Astrocyte (in vitro differentiated cells and primary cell): ENCODE results near the gene CACNA1D. TPM values are rescaled to one million over a fixed set of nuclear protein-coding genes. Genes with fewer than 3 reads are reported as not detected.

ENCODE experiments used
- DNase-seq: peaks from one replicate; pipeline ENCODE4 v3.0.0-alpha.2; 2010; ENCODE audit warnings: low read depth
- FAIRE-seq: peaks from 2 replicates; lab custom pipeline; 2011; peaks lifted over from hg19 to GRCh38; lab: Jason Lieb, UNC
- H2AFZ ChIP-seq: 2 replicates; pipeline ENCODE4 v1.6.0; 2012; ENCODE audit warnings: low read depth, low read length, inconsistent platforms
- H3K27ac ChIP-seq: 2 replicates; pipeline ENCODE4 v1.5.1; 2011; ENCODE audit warnings: low read depth, low read length, inconsistent platforms
- H3K27me3 ChIP-seq: 2 replicates; pipeline ENCODE4 v1.6.0; 2011; ENCODE audit warnings: low read length, inconsistent platforms; ENCODE audit not compliant: insufficient read depth
- H3K36me3 ChIP-seq: 2 replicates; pipeline ENCODE4 v1.5.1; 2011; ENCODE audit warnings: low read length, inconsistent platforms; ENCODE audit not compliant: insufficient read depth
- H3K4me1 ChIP-seq: 2 replicates; pipeline ENCODE4 v1.5.1; 2011; ENCODE audit warnings: low read length, inconsistent platforms; ENCODE audit not compliant: insufficient read depth
- H3K4me2 ChIP-seq: 2 replicates; pipeline ENCODE4 v1.6.0; 2012; ENCODE audit warnings: low read length, inconsistent platforms
- H3K4me3 ChIP-seq: 2 replicates; pipeline ENCODE4 v1.5.1; 2011; ENCODE audit warnings: low read depth, mild to moderate bottlenecking, low read length, inconsistent platforms; ENCODE audit not compliant: insufficient read depth
- H3K79me2 ChIP-seq: 2 replicates; pipeline ENCODE4 v1.6.0; 2012; ENCODE audit warnings: mild to moderate bottlenecking, low read length, inconsistent platforms; ENCODE audit not compliant: insufficient read depth
- H3K9ac ChIP-seq: 2 replicates; pipeline ENCODE4 v1.6.0; 2012; ENCODE audit warnings: mild to moderate bottlenecking, low read length, inconsistent platforms
- H3K9me3 ChIP-seq: 2 replicates; pipeline ENCODE4 v1.5.1; 2012; ENCODE audit warnings: low read depth, mild to moderate bottlenecking, low read length, inconsistent platforms; ENCODE audit not compliant: insufficient read depth
- H4K20me1 ChIP-seq: 2 replicates; pipeline ENCODE4 v1.6.0; 2012; ENCODE audit warnings: low read length, inconsistent platforms; ENCODE audit not compliant: insufficient read depth
- H3K27ac Mint-ChIP-seq: one replicate; pipeline ENCODE4 v1.8.0; 2021; ENCODE audit warnings: mild to moderate bottlenecking, mixed read lengths; ENCODE audit not compliant: unreplicated experiment
- H3K27me3 Mint-ChIP-seq: one replicate; pipeline ENCODE4 v1.8.0; 2021; ENCODE audit warnings: low read depth, mixed read lengths; ENCODE audit not compliant: unreplicated experiment
- H3K36me3 Mint-ChIP-seq: one replicate; pipeline ENCODE4 v1.8.0; 2021; ENCODE audit warnings: low read depth, mixed read lengths; ENCODE audit not compliant: unreplicated experiment
- H3K4me1 Mint-ChIP-seq: one replicate; pipeline ENCODE4 v1.8.0; 2021; ENCODE audit warnings: low read depth, mixed read lengths; ENCODE audit not compliant: unreplicated experiment
- H3K4me3 Mint-ChIP-seq: one replicate; pipeline ENCODE4 v1.8.0; 2021; ENCODE audit warnings: mild to moderate bottlenecking, moderate library complexity, mixed read lengths; ENCODE audit not compliant: unreplicated experiment
- H3K9me3 Mint-ChIP-seq: one replicate; pipeline ENCODE4 v1.8.0; 2021; ENCODE audit warnings: mild to moderate bottlenecking, mixed read lengths; ENCODE audit not compliant: unreplicated experiment
- EZH2 ChIP-seq: IDR thresholded peaks from 2 replicates; pipeline ENCODE4 v1.6.1; 2012; ENCODE audit warnings: mild to moderate bottlenecking, low read length, inconsistent platforms; ENCODE audit not compliant: insufficient read depth
- total RNA-seq: library from RNA; stranded (reverse); gene quantifications from 2 replicates; pipeline ENCODE4 v1.2.1, GENCODE V29; 2021
- TF ChIP-seq, protein P1 (sequence below): IDR thresholded peaks from 2 replicates; pipeline ENCODE4 v1.5.1; 2011; ENCODE audit warnings: low read depth, mild to moderate bottlenecking, inconsistent platforms, low read length, moderate library complexity; ENCODE audit not compliant: insufficient read depth

CACNA1D gene
- total RNA-seq, 1 donor from 2014 or later = 0.41 TPM

GRCh38 chr3:53811143-53811927, 316.9 kb downstream of the CACNA1D start:
- no peaks in the 10 kb centered on the region for H3K27me3 ChIP-seq
- no peak for DNase-seq
- no peak overlapping the region for H3K4me3 Mint-ChIP-seq
- H3K9me3 ChIP-seq = no peaks in the 10 kb centered on the region
- H2AFZ ChIP-seq = no peak overlapping the region
- H3K27me3 Mint-ChIP-seq = peaks cover 18% of the 10 kb centered on the region
- H3K9me3 Mint-ChIP-seq = no peaks in the 10 kb centered on the region
- no peaks in the 10 kb centered on the region for H3K36me3 Mint-ChIP-seq
- no peak overlapping the region for H3K4me3 ChIP-seq
- no peak overlapping the region for H3K4me2 ChIP-seq
- H3K27ac ChIP-seq = no peak overlapping the region
- H3K27ac Mint-ChIP-seq = no peak overlapping the region
- peaks cover 5% of the 10 kb centered on the region for H3K4me1 Mint-ChIP-seq
- no peak for FAIRE-seq
- peaks cover 4% of the 10 kb centered on the region for H3K4me1 ChIP-seq
- TF ChIP-seq, protein P1, sequence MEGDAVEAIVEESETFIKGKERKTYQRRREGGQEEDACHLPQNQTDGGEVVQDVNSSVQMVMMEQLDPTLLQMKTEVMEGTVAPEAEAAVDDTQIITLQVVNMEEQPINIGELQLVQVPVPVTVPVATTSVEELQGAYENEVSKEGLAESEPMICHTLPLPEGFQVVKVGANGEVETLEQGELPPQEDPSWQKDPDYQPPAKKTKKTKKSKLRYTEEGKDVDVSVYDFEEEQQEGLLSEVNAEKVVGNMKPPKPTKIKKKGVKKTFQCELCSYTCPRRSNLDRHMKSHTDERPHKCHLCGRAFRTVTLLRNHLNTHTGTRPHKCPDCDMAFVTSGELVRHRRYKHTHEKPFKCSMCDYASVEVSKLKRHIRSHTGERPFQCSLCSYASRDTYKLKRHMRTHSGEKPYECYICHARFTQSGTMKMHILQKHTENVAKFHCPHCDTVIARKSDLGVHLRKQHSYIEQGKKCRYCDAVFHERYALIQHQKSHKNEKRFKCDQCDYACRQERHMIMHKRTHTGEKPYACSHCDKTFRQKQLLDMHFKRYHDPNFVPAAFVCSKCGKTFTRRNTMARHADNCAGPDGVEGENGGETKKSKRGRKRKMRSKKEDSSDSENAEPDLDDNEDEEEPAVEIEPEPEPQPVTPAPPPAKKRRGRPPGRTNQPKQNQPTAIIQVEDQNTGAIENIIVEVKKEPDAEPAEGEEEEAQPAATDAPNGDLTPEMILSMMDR = no peak
- TF ChIP-seq EZH2 = no peak
- H3K79me2 ChIP-seq = no peaks in the 10 kb centered on the region
- no peak overlapping the region for H3K9ac ChIP-seq
- no peaks in the 10 kb centered on the region for H4K20me1 ChIP-seq
- no peaks in the 10 kb centered on the region for H3K36me3 ChIP-seq

- H3K4me2 ChIP-seq = no peak overlapping the region
- H3K4me1 Mint-ChIP-seq = no peaks in the 10 kb centered on the region
- H3K36me3 Mint-ChIP-seq = no peaks in the 10 kb centered on the region
- FAIRE-seq (no peak), DNase-seq (no peak)
- no peak overlapping the region for H3K27ac ChIP-seq
- H3K9me3 Mint-ChIP-seq = no peaks in the 10 kb centered on the region
- H3K9ac ChIP-seq = no peak overlapping the region
- no peaks in the 10 kb centered on the region for H3K79me2 ChIP-seq
- H3K27me3 ChIP-seq = no peaks in the 10 kb centered on the region
- no peak overlapping the region for H3K27ac Mint-ChIP-seq
- H3K9me3 ChIP-seq = no peaks in the 10 kb centered on the region
- no peak overlapping the region for H2AFZ ChIP-seq
- H3K36me3 ChIP-seq = no peaks in the 10 kb centered on the region
- peaks cover 18% of the 10 kb centered on the region for H3K27me3 Mint-ChIP-seq
- no peaks in the 10 kb centered on the region for H3K4me1 ChIP-seq
- TF ChIP-seq EZH2 = no peak
- TF ChIP-seq, protein P1 = peak; percentile 5
- no peak overlapping the region for H3K4me3 Mint-ChIP-seq
- H4K20me1 ChIP-seq = no peaks in the 10 kb centered on the region
- H3K4me3 ChIP-seq = no peak overlapping the region
Observed at GRCh38 chr3:53812434-53812833, 318.0 kb downstream of the CACNA1D start.

DNA sequence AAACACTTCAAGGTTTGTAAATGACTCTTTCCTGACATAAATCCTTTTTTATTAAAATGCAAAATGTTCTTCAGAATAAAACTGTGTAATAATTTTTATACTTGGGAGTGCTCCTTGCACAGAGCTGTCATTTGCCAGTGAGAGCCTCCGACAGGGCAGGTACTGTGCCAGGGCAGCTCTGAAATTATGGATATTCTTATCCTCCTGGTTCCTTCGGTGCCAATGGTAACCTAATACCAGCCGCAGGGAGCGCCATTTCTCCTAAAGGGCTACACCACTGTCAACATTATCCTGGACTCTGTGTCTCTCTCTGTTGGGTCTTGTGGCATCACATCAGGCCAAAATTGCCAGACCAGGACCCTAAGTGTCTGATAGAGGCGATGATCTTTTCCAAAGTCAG, 318.8 kb downstream of the CACNA1D start:
- H3K4me3 ChIP-seq = no peak overlapping the region
- no peak overlapping the region for H3K4me3 Mint-ChIP-seq
- FAIRE-seq (no peak), DNase-seq (no peak)
- no peaks in the 10 kb centered on the region for H3K27me3 ChIP-seq
- no peak overlapping the region for H3K9ac ChIP-seq
- H2AFZ ChIP-seq = no peak overlapping the region
- H3K36me3 Mint-ChIP-seq = no peaks in the 10 kb centered on the region
- TF ChIP-seq, protein P1 = no peak
- no peak for TF ChIP-seq EZH2
- H3K27ac Mint-ChIP-seq = no peak overlapping the region
- H3K9me3 Mint-ChIP-seq = no peaks in the 10 kb centered on the region
- H3K4me1 Mint-ChIP-seq = no peaks in the 10 kb centered on the region
- H3K79me2 ChIP-seq = no peaks in the 10 kb centered on the region
- H3K36me3 ChIP-seq = no peaks in the 10 kb centered on the region
- no peak overlapping the region for H3K4me2 ChIP-seq
- no peaks in the 10 kb centered on the region for H3K4me1 ChIP-seq
- peaks cover 21% of the 10 kb centered on the region for H3K27me3 Mint-ChIP-seq
- H3K27ac ChIP-seq = no peak overlapping the region
- no peaks in the 10 kb centered on the region for H3K9me3 ChIP-seq
- no peaks in the 10 kb centered on the region for H4K20me1 ChIP-seq
